ENCODE results near the gene ARL15. TPM values are rescaled to one million over a fixed set of nuclear protein-coding genes. Genes with fewer than 3 reads are reported as not detected.

Gene ARL15
- total and polyA plus RNA-seq, 2 of the 8 experiments (the other 6 are each of a cell fraction or from before 2014, with no cell fraction given): 9.9 to 21.2 TPM

DNA sequence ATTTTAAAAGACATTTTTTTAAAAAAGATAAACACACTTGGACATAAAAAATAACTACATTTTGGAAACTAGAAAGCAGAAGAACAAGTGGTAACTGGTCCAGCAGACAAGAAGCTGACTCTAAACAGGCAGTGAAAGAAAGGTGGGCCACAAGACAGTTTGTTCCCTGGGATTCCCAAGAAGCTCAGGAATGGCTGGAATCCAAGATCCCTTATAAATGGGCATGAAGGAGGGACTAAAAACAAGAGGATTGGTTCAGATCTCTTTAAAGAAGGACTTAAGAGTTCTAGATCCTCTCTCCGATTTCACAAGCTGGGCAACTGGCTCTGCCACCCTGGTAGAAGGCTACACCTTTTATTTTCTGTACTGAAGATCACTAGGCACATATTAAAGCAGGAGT lies 102.8 kb downstream of the ARL15 start (continued):
- TF ChIP-seq, protein P1, sequence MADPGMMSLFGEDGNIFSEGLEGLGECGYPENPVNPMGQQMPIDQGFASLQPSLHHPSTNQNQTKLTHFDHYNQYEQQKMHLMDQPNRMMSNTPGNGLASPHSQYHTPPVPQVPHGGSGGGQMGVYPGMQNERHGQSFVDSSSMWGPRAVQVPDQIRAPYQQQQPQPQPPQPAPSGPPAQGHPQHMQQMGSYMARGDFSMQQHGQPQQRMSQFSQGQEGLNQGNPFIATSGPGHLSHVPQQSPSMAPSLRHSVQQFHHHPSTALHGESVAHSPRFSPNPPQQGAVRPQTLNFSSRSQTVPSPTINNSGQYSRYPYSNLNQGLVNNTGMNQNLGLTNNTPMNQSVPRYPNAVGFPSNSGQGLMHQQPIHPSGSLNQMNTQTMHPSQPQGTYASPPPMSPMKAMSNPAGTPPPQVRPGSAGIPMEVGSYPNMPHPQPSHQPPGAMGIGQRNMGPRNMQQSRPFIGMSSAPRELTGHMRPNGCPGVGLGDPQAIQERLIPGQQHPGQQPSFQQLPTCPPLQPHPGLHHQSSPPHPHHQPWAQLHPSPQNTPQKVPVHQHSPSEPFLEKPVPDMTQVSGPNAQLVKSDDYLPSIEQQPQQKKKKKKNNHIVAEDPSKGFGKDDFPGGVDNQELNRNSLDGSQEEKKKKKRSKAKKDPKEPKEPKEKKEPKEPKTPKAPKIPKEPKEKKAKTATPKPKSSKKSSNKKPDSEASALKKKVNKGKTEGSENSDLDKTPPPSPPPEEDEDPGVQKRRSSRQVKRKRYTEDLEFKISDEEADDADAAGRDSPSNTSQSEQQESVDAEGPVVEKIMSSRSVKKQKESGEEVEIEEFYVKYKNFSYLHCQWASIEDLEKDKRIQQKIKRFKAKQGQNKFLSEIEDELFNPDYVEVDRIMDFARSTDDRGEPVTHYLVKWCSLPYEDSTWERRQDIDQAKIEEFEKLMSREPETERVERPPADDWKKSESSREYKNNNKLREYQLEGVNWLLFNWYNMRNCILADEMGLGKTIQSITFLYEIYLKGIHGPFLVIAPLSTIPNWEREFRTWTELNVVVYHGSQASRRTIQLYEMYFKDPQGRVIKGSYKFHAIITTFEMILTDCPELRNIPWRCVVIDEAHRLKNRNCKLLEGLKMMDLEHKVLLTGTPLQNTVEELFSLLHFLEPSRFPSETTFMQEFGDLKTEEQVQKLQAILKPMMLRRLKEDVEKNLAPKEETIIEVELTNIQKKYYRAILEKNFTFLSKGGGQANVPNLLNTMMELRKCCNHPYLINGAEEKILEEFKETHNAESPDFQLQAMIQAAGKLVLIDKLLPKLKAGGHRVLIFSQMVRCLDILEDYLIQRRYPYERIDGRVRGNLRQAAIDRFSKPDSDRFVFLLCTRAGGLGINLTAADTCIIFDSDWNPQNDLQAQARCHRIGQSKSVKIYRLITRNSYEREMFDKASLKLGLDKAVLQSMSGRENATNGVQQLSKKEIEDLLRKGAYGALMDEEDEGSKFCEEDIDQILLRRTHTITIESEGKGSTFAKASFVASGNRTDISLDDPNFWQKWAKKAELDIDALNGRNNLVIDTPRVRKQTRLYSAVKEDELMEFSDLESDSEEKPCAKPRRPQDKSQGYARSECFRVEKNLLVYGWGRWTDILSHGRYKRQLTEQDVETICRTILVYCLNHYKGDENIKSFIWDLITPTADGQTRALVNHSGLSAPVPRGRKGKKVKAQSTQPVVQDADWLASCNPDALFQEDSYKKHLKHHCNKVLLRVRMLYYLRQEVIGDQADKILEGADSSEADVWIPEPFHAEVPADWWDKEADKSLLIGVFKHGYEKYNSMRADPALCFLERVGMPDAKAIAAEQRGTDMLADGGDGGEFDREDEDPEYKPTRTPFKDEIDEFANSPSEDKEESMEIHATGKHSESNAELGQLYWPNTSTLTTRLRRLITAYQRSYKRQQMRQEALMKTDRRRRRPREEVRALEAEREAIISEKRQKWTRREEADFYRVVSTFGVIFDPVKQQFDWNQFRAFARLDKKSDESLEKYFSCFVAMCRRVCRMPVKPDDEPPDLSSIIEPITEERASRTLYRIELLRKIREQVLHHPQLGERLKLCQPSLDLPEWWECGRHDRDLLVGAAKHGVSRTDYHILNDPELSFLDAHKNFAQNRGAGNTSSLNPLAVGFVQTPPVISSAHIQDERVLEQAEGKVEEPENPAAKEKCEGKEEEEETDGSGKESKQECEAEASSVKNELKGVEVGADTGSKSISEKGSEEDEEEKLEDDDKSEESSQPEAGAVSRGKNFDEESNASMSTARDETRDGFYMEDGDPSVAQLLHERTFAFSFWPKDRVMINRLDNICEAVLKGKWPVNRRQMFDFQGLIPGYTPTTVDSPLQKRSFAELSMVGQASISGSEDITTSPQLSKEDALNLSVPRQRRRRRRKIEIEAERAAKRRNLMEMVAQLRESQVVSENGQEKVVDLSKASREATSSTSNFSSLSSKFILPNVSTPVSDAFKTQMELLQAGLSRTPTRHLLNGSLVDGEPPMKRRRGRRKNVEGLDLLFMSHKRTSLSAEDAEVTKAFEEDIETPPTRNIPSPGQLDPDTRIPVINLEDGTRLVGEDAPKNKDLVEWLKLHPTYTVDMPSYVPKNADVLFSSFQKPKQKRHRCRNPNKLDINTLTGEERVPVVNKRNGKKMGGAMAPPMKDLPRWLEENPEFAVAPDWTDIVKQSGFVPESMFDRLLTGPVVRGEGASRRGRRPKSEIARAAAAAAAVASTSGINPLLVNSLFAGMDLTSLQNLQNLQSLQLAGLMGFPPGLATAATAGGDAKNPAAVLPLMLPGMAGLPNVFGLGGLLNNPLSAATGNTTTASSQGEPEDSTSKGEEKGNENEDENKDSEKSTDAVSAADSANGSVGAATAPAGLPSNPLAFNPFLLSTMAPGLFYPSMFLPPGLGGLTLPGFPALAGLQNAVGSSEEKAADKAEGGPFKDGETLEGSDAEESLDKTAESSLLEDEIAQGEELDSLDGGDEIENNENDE (IDR thresholded peaks at IDR 0.05; ENCODE audit: insufficient replicate concordance, low read length): no peak

Measured in H1 (cell line).